ENCODE measurements around the gene GIGYF1.

DNA sequence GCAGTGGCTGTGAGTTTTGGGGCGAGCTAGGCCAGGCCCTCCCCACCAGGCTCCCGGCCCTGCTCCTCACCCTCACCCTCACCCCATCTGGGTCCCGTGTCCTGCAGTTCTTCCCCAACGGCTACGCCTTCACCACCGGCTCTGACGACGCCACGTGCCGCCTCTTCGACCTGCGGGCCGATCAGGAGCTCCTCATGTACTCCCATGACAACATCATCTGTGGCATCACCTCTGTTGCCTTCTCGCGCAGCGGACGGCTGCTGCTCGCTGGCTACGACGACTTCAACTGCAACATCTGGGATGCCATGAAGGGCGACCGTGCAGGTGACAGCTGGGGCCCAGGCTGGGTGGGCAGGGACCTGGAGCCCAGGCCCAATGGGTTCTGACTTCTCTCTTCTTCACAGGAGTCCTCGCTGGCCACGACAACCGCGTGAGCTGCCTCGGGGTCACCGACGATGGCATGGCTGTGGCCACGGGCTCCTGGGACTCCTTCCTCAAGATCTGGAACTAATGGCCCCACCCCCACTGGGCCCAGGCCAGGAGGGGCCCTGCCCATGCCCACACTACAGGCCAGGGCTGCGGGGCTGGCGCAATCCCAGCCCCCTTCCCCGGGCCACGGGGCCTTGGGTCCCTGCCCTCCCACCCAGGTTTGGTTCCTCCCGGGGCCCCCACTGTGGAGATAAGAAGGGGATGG lies 15.6 kb downstream of the GIGYF1 start:
- no peak for TF ChIP-seq EZH2 (IDR thresholded peaks at IDR 0.05; ENCODE audit: borderline replicate concordance, low read length)
- TF ChIP-seq, protein P1, sequence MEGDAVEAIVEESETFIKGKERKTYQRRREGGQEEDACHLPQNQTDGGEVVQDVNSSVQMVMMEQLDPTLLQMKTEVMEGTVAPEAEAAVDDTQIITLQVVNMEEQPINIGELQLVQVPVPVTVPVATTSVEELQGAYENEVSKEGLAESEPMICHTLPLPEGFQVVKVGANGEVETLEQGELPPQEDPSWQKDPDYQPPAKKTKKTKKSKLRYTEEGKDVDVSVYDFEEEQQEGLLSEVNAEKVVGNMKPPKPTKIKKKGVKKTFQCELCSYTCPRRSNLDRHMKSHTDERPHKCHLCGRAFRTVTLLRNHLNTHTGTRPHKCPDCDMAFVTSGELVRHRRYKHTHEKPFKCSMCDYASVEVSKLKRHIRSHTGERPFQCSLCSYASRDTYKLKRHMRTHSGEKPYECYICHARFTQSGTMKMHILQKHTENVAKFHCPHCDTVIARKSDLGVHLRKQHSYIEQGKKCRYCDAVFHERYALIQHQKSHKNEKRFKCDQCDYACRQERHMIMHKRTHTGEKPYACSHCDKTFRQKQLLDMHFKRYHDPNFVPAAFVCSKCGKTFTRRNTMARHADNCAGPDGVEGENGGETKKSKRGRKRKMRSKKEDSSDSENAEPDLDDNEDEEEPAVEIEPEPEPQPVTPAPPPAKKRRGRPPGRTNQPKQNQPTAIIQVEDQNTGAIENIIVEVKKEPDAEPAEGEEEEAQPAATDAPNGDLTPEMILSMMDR (conservative IDR thresholded peaks at IDR 0.05 in 1 of 2, IDR thresholded peaks at IDR 0.05 in 1 of 2; ENCODE audit: extremely low read depth in 1 of 2, insufficient read depth in 1 of 2, low read depth in 1 of 2, low read length in 2 of 2), result no peak

All from mammary epithelial cell (primary cell).